Measurements from ENCODE around the gene FRMD4A. TPM values are rescaled to one million over a fixed set of nuclear protein-coding genes. Genes with fewer than 3 reads are reported as not detected.

FRMD4A gene
- total and polyA plus RNA-seq, 12 donors, result 9.1 to 29.6 (median 14.6) TPM

DNA sequence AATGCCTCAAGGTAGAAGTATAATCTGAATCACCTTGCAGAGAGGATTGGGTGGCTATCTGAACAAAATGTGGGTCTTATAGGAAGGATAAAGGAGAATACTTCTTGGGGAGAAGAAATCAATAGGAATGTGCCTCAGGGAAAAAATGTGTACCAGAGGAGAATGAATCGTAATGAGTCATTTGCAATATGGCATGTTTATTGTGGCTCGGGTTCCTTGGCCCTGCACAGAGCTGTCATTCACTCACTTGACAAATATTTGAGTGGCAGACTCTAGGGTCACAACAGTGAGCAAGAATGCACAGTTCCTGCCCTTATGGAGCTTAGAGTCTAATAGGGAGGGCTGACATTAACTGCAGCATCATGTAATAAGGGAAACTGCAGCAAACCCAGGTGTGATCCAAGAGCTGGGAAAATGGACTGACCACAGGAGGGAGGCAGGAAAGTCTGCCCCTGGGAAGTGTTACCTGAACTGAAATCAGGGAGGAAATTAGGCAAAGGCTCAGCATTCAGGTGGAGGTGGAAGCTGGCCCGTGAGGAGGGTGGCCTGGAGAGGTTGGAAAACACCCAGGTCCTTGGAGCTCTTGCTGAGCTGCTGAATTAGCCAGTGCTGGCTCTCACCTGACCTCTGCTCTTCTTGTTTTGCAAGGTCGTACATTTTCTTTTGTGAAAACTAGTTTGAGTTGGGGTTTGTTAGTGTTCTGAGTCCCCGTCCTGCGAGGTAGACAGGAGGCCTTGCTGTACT lies 203.9 kb downstream of the FRMD4A start:
- no peaks in the 10 kb centered on the region for H3K9me3 ChIP-seq (replicated peaks in 1 of 3)
- H3K27me3 ChIP-seq, result no peaks in the 10 kb centered on the region
- no peak for TF ChIP-seq POLR2A (IDR thresholded peaks at IDR 0.05)
- TF ChIP-seq, protein P1, sequence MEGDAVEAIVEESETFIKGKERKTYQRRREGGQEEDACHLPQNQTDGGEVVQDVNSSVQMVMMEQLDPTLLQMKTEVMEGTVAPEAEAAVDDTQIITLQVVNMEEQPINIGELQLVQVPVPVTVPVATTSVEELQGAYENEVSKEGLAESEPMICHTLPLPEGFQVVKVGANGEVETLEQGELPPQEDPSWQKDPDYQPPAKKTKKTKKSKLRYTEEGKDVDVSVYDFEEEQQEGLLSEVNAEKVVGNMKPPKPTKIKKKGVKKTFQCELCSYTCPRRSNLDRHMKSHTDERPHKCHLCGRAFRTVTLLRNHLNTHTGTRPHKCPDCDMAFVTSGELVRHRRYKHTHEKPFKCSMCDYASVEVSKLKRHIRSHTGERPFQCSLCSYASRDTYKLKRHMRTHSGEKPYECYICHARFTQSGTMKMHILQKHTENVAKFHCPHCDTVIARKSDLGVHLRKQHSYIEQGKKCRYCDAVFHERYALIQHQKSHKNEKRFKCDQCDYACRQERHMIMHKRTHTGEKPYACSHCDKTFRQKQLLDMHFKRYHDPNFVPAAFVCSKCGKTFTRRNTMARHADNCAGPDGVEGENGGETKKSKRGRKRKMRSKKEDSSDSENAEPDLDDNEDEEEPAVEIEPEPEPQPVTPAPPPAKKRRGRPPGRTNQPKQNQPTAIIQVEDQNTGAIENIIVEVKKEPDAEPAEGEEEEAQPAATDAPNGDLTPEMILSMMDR (IDR thresholded peaks at IDR 0.05), result no peak
- no peaks in the 10 kb centered on the region for H3K4me1 ChIP-seq (replicated peaks in 1 of 2)
- H3K27ac ChIP-seq, result no peak overlapping the region
- H3K36me3 ChIP-seq (replicated peaks in 1 of 2), result no peaks in the 10 kb centered on the region
- intact Hi-C loops (cut with DNase I), result no loop called here
- H3K4me3 ChIP-seq, result no peak overlapping the region
- DNase-seq, result no peak
- WGBS, 4 donors, result 75 to 80% (median 77%) methylated on average over 6 of the region's 6 CpGs

DNA sequence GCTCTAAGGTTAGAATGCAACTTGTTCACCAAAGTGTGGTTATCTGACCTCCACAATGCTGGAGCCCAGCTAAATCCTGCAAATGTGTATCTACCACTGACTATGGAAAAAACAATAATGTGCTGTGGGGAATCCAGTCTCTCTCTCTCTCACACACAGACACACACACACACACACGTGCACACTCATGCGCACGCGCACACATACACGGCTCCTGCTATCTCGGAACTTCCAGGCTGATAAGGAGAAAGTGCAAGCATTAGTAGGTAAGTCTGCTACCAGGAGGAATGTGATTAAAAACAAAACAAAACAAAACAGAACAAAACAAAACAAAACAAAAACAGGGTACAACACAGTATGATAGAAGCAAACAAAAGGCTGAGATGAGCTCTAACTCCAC lies 205.2 kb downstream of the FRMD4A start:
- Histone ChIP-seq H3K4me3 (no peak overlapping the region), H3K36me3 (replicated peaks in 1 of 2) (no peaks in the 10 kb centered on the region), H3K27me3 (no peaks in the 10 kb centered on the region), H3K9me3 (replicated peaks in 1 of 3) (no peaks in the 10 kb centered on the region), H3K27ac (no peak overlapping the region), H3K4me1 (replicated peaks in 1 of 2) (no peaks in the 10 kb centered on the region)
- 77 to 88% (median 86%) methylated on average over 6 of the region's 6 CpGs for WGBS, 4 donors
- intact Hi-C loops (cut with DNase I), result no loop called here
- no peak for DNase-seq
- TF ChIP-seq, protein P1 (IDR thresholded peaks at IDR 0.05), result no peak
- TF ChIP-seq POLR2A (IDR thresholded peaks at IDR 0.05), result no peak

DNA sequence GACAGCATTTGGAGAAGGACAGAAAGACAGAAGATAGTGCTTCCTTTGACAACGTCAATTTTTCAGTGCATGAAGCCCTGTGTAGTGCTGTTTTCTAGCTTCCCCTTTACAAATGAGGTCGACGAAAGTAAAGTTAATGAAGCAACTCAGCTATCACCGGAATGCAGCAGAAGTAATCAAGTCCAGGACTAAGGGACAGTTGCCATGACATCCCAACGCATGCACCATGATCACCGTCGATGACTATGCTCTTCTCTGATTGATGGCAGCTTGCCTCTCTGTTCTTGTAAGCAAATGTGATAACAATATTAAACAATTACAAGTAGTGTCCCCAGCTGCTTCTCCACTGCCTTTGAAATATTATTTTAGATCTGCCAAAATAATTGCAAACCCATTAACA lies 205.8 kb downstream of the FRMD4A start:
- intact Hi-C loops (cut with DNase I), result no loop called here
- no peak for DNase-seq
- WGBS, 4 donors, result 72 to 79% (median 73%) methylated on average over 7 of the region's 7 CpGs
- Histone ChIP-seq H3K4me3 (no peak overlapping the region), H3K27me3 (no peaks in the 10 kb centered on the region), H3K36me3 (replicated peaks in 1 of 2) (no peaks in the 10 kb centered on the region), H3K9me3 (replicated peaks in 1 of 3) (no peaks in the 10 kb centered on the region), H3K4me1 (replicated peaks in 1 of 2) (no peaks in the 10 kb centered on the region), H3K27ac (no peak overlapping the region)
- no peak for TF ChIP-seq POLR2A (IDR thresholded peaks at IDR 0.05)
- TF ChIP-seq, protein P1 (IDR thresholded peaks at IDR 0.05), result no peak

DNA sequence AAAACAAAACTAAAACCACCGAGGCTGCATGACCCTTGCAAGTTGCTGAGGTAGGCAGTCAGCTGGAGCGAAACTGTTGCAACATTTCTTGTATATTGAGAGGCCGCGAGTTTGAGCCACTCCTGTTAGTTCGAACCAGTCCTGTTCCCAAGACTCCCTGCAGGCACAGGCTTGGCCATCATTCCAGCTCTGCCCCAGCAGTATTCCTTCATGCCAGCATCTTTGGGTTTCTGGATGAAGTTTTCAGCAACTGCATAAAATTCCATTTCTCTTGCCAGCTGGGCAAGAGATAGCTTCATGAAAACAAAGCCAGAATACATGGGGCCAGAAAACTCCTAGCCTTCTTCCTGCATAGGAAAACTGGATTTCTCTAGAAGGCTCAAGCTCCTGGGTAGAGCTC lies 207.6 kb downstream of the FRMD4A start:
- DNase-seq, result no peak
- Histone ChIP-seq H3K4me3 (no peak overlapping the region), H3K27me3 (no peaks in the 10 kb centered on the region), H3K27ac (no peak overlapping the region), H3K4me1 (replicated peaks in 1 of 2) (no peaks in the 10 kb centered on the region), H3K9me3 (replicated peaks in 1 of 3) (no peaks in the 10 kb centered on the region), H3K36me3 (replicated peaks in 1 of 2) (no peaks in the 10 kb centered on the region)
- intact Hi-C loops (cut with DNase I), result no loop called here
- WGBS, 4 donors, result 78 to 88% (median 85%) methylated on average over 5 of the region's 5 CpGs
- TF ChIP-seq POLR2A (IDR thresholded peaks at IDR 0.05), result no peak
- TF ChIP-seq, protein P1 (IDR thresholded peaks at IDR 0.05), result no peak
